GM13977 (cell line): Measurements from ENCODE around the gene PCED1B.

Source experiments
- DNase-seq: peaks from one replicate; pipeline ENCODE4 v3.0.0; 2012; ENCODE audit warnings: low spot score
- in situ Hi-C: fragments of 300-500 bp; cut with MboI; formaldehyde crosslinking; loops from one replicate; pipeline ENCODE4 v1.12.0; 2022; ENCODE audit warnings: low sequenced_read_pairs, low pct_unique_long_range_greater_than_20kb, mixed read lengths, inconsistent platforms; ENCODE audit not compliant: unreplicated experiment
- TF ChIP-seq, protein P1 (sequence below): IDR thresholded peaks from 2 replicates; pipeline ENCODE4 v1.5.1; 2012; ENCODE audit warnings: mild to moderate bottlenecking, control low read depth; ENCODE audit not compliant: insufficient read depth; ENCODE audit errors: extremely low read depth, missing control alignments

Gene PCED1B

DNA sequence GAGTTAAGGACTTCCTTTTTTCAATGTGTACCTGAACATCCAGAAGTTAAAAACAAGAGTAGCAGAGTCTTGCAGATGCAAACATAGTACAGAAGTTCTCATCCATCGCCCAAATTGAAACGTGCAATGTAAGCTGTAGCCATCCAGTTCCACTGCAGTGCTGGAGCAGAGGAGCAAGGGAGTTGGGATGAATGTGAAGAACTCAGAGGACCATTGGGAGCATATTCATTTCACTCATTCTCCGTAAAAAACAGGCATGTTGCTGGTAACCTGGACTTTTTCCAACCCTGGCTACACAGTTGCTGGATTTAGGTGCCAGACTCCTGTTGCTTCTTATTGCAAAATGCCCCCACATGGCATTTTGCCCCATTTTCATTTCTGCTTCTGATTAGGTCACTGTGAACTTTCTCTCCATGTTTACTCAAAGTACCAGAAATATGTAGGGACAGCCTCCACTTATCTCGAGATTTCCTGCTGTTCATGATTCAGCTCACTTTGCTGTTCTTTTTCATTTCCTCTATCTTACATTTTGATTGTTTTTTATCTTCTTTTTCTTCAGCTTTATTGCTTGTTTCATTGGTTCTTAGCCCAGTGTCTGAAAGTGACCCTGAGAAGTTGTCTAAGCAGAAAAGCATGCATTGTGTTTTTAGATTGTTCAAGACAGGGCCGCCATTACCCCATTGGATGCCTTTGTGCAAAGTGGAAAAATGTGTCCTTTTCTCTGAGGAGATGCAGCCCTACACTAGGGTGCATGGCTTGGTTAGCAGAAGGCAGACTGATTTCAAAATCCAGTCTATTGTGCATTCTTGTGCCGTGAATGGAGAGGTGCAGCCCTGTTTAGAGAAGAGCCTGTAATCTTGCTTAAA, 109.4 kb downstream of the PCED1B start:
- TF ChIP-seq, protein P1, sequence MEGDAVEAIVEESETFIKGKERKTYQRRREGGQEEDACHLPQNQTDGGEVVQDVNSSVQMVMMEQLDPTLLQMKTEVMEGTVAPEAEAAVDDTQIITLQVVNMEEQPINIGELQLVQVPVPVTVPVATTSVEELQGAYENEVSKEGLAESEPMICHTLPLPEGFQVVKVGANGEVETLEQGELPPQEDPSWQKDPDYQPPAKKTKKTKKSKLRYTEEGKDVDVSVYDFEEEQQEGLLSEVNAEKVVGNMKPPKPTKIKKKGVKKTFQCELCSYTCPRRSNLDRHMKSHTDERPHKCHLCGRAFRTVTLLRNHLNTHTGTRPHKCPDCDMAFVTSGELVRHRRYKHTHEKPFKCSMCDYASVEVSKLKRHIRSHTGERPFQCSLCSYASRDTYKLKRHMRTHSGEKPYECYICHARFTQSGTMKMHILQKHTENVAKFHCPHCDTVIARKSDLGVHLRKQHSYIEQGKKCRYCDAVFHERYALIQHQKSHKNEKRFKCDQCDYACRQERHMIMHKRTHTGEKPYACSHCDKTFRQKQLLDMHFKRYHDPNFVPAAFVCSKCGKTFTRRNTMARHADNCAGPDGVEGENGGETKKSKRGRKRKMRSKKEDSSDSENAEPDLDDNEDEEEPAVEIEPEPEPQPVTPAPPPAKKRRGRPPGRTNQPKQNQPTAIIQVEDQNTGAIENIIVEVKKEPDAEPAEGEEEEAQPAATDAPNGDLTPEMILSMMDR: no peak
- in situ Hi-C loops: no loop called here
- DNase-seq: no peak

DNA sequence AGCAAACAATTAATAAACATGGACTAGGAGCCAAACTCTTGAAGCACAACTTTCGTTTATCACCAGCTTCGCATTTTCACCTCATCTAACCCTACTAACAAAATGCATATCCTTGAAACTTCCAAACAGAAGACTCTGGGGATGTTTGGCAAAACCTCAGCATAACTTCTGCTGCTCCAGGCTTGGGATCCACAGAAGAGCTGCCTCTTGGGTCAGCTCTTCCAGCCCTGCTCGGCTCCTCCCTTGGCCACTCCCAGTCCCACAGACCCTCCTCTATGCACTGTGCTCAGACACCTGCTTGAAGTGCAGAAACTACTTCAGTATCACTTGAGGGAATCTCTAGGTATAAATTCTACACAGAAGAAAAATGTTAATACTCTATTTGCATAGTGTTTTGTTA, 110.3 kb downstream of the PCED1B start:
- TF ChIP-seq, protein P1: no peak
- in situ Hi-C loops: no loop called here
- no peak for DNase-seq

DNA sequence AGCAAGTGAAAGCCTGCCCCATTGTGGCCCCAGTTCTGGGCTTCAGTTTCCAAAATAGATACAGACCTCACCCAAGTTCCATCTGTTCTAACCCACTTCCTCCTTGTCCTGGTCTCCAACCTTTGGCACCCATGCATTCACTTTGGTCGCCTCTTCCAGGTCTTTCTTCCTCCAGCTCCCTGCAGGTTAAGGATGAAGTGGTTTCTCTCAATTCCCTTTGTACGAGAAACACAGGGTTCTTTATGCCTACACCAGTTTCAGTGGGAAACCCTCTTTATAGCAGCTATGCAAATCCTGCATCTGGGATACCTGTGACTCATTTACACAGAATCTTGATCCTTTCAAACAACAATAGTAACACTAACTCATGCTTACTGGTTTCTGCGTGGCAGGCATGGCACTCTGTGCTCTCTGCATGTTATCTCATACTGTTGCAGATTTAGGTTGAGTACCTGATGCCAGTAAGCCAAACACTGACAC, 110.9 kb downstream of the PCED1B start:
- DNase-seq: no peak
- TF ChIP-seq, protein P1: no peak
- in situ Hi-C loops: no loop called here

DNA sequence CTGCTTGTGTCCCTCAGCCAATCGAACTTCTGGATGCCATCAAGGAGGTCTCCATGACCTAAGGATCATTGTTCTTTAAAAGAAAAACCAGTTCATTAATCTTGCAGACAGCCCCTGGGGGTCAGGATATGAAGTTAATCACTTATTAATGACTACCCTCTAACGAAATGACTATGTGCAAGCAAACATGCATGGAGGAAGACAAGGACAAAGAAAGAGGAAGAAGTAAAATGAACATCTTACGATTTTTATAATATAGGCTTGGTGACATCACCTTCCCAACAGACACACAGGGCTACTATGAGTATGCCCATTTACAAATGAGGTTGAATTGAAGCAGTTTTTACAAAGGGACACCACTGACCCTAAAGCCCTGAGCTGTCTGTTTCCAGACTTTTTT, 111.5 kb downstream of the PCED1B start:
- no peak for DNase-seq
- in situ Hi-C loops: no loop called here
- TF ChIP-seq, protein P1: no peak

DNA sequence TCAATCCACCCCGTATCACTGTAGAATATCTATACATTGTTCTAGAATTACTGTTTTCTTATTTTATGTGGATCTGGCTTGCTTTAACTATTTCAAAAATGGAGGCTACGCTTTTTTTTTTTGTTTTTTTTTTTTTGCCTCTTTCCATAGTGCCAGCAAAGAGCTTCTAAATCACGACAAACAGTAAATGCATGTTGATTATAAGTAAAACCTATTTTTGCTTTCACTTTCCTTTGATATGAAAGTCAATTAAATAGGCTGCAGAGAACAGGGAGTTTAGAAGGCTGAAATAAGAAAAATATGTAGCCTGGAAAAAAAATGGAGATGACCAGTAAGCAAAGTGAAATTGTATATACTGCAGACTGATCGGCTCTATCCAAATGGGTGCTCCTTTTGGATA, 112.6 kb downstream of the PCED1B start:
- in situ Hi-C loops: no loop called here
- DNase-seq: no peak

DNA sequence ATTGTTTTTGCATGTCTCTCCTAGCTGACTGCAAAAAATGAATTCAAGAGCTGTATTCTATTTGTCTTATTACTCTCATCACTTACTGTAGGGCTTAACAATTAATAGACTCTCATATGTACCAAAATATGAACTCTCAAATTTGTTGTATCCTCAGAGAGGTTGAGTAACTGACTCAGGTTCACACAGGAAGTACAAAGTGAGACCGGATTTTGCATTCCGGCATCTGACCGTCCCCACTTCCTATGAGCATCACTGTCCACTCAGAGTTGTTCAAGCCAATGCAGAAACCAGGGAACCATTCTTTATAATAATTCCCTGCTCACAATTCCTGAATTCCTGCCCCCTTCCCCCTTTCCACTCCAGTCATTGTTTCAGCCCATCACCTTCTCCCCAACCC, 113.6 kb downstream of the PCED1B start:
- in situ Hi-C loops: no loop called here
- no peak for DNase-seq
- TF ChIP-seq, protein P1: no peak

More for the DNA sequence above, 112.6 kb downstream of the PCED1B start:
- TF ChIP-seq, protein P1: no peak

DNA sequence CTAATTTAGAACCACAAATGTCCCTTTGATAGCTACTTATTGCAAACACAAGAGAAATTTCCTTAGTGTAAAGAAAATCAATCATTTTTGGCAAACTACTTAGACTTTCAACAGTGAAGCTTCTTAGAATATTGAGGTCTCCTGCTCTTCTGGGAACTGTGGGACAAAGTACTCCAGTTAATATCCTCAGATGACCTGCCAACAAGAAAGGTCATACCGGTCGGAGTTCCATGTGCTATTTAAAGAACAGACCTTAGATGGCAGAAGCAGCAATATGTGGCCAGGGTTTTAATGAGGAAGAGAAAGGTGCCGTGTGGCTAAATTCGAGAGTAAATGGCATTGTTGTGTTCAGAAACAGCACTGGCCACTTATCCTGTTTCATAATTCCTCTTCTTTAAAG, 115.1 kb downstream of the PCED1B start:
- in situ Hi-C loops: no loop called here

More for the DNA sequence above, 115.1 kb downstream of the PCED1B start:
- TF ChIP-seq, protein P1: no peak
- no peak for DNase-seq
